ENCODE results near the gene PLEKHA6.
"Not testable (repeated sequence)": the region's sequence is repeated elsewhere in the genome, so short reads cannot be mapped to it uniquely, and the experiment has no call there.

Gene PLEKHA6

GRCh38 chr1:204331847-204332487, 27.8 kb downstream of the PLEKHA6 start:
- TF ChIP-seq ESRRG (CRISPR knock-in tag; IDR thresholded peaks at IDR 0.05) (no peak), POU6F1 (CRISPR knock-in tag; IDR thresholded peaks at IDR 0.05; ENCODE audit: borderline replicate concordance, low read depth) (no peak), ZNF8 (CRISPR knock-in tag; IDR thresholded peaks at IDR 0.05) (no peak), GLIS3 (CRISPR knock-in tag; IDR thresholded peaks at IDR 0.05) (no peak), TOX (CRISPR knock-in tag; IDR thresholded peaks at IDR 0.05; ENCODE audit: borderline replicate concordance) (no peak)
- no peak for ATAC-seq

- ATAC-seq, result no peak
- TF ChIP-seq PPARA (CRISPR knock-in tag; IDR thresholded peaks at IDR 0.05; ENCODE audit: borderline replicate concordance) (no peak), CREB5 (CRISPR knock-in tag; IDR thresholded peaks at IDR 0.05; ENCODE audit: low read depth) (no peak), RARB (CRISPR knock-in tag; IDR thresholded peaks at IDR 0.05) (no peak), ZFP3 (CRISPR knock-in tag; IDR thresholded peaks at IDR 0.05) (no peak), ISL1 (CRISPR knock-in tag; IDR thresholded peaks at IDR 0.05) (no peak), ESRRG (CRISPR knock-in tag; IDR thresholded peaks at IDR 0.05) (no peak), ZC3H10 (CRISPR knock-in tag; IDR thresholded peaks at IDR 0.05) (no peak), GLIS3 (CRISPR knock-in tag; IDR thresholded peaks at IDR 0.05) (no peak), POU6F1 (CRISPR knock-in tag; IDR thresholded peaks at IDR 0.05; ENCODE audit: borderline replicate concordance, low read depth) (no peak), CSDC2 (CRISPR knock-in tag; IDR thresholded peaks at IDR 0.05) (no peak), PATZ1 (CRISPR knock-in tag; IDR thresholded peaks at IDR 0.05; ENCODE audit: borderline replicate concordance) (no peak), OSR1 (CRISPR knock-in tag; IDR thresholded peaks at IDR 0.05) (no peak), ZNF70 (CRISPR knock-in tag; IDR thresholded peaks at IDR 0.05) (no peak), BACH2 (CRISPR knock-in tag; IDR thresholded peaks at IDR 0.05; ENCODE audit: borderline replicate concordance) (no peak), ZNF565 (CRISPR knock-in tag; conservative IDR thresholded peaks at IDR 0.05; ENCODE audit: low read depth) (no peak), CSRNP3 (CRISPR knock-in tag; IDR thresholded peaks at IDR 0.05) (no peak), ZFP30 (CRISPR knock-in tag; IDR thresholded peaks at IDR 0.05) (no peak), TOX (CRISPR knock-in tag; IDR thresholded peaks at IDR 0.05; ENCODE audit: borderline replicate concordance) (no peak), TSHZ2 (CRISPR knock-in tag; IDR thresholded peaks at IDR 0.05) (no peak)
Observed at GRCh38 chr1:204331275-204331674, 28.5 kb downstream of the PLEKHA6 start.

GRCh38 chr1:204327870-204328269, 31.9 kb downstream of the PLEKHA6 start:
- not testable (repeated sequence) for ATAC-seq
